ENCODE results near the gene SYNPO2. TPM values are rescaled to one million over a fixed set of nuclear protein-coding genes. Genes with fewer than 3 reads are reported as not detected.

SYNPO2 gene
- total and polyA plus RNA-seq, 10 donors: 3.6 to 72.1 (median 29.0) TPM

DNA sequence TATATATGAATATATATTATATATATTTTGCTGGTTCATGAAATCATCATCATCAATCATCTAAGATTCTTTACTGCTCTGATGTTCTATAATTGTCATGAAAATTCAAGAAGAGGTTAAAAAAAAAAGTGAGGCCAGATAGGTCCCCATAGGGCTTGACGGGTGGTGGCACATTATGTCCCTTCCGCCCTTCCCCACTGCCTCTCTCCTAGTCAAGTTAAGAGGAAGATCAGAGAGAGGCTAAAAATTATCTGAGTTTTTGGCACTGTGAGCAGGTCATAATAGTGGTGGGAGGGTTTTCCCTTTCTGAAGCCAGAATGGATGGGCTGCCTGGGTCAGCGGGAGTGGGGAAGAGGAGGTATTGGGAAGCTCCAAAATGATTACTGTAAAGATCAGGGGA is 5.4 kb downstream of the SYNPO2 start:
- Histone ChIP-seq H3K27me3 (replicated peaks in 1 of 7) (peaks cover 0 to 19% (median under 1%) of the 10 kb centered on the region in 7 donors), H3K27ac (peak overlapping the region in 4 of 8 donors; percentile 20 to 41 (median 24)), H3K4me1 (peaks cover 1 to 9% (median 4%) of the 10 kb centered on the region in 6 donors), H3K4me3 (no peak overlapping the region), H3K9me3 (no peaks in the 10 kb centered on the region), H3K36me3 (no peaks in the 10 kb centered on the region)
- 75 to 90% (median 85%) methylated on average over 3 of the region's 3 CpGs for WGBS, 5 donors
- intact Hi-C loops (cut with DNase I; ENCODE audit: low total_unique reads): no loop called here
- no peak for DNase-seq
- no peak for TF ChIP-seq POLR2A (IDR thresholded peaks at IDR 0.05)

DNA sequence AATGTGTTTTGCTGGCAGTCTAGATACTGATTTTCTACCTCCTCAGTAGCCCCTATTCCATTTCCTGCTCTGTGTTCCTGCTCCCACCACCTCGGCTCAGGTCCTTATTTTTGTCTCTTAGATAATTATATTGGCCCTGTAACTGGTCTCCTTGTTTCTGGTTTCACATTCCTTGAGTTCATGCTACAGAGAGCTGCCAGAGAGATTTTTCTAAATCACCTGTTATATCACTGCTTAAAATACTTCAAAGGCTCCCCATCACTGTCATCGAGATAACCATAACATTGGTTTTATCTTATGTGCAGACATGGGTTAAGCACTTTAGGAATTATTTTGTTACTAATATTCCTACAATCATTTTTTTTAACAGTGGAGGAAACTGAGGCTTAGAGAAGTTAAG is 9.6 kb downstream of the SYNPO2 start:
- H3K27ac ChIP-seq: no peak overlapping the region
- H3K9me3 ChIP-seq: no peaks in the 10 kb centered on the region
- intact Hi-C loops (cut with DNase I; ENCODE audit: low total_unique reads): no loop called here
- no peak for DNase-seq
- H3K36me3 ChIP-seq: no peaks in the 10 kb centered on the region
- no peaks in the 10 kb centered on the region for H3K27me3 ChIP-seq (replicated peaks in 1 of 7)
- H3K4me3 ChIP-seq: no peak overlapping the region
- TF ChIP-seq POLR2A (IDR thresholded peaks at IDR 0.05): no peak
- TF ChIP-seq, protein P1, sequence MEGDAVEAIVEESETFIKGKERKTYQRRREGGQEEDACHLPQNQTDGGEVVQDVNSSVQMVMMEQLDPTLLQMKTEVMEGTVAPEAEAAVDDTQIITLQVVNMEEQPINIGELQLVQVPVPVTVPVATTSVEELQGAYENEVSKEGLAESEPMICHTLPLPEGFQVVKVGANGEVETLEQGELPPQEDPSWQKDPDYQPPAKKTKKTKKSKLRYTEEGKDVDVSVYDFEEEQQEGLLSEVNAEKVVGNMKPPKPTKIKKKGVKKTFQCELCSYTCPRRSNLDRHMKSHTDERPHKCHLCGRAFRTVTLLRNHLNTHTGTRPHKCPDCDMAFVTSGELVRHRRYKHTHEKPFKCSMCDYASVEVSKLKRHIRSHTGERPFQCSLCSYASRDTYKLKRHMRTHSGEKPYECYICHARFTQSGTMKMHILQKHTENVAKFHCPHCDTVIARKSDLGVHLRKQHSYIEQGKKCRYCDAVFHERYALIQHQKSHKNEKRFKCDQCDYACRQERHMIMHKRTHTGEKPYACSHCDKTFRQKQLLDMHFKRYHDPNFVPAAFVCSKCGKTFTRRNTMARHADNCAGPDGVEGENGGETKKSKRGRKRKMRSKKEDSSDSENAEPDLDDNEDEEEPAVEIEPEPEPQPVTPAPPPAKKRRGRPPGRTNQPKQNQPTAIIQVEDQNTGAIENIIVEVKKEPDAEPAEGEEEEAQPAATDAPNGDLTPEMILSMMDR (IDR thresholded peaks at IDR 0.05 in 8 of 11, conservative IDR thresholded peaks at IDR 0.05 in 3 of 11): no peak
- WGBS, 5 donors: 74 to 89% (median 85%) methylated on average over 2 of the region's 2 CpGs
- H3K4me1 ChIP-seq: no peaks in the 10 kb centered on the region

DNA sequence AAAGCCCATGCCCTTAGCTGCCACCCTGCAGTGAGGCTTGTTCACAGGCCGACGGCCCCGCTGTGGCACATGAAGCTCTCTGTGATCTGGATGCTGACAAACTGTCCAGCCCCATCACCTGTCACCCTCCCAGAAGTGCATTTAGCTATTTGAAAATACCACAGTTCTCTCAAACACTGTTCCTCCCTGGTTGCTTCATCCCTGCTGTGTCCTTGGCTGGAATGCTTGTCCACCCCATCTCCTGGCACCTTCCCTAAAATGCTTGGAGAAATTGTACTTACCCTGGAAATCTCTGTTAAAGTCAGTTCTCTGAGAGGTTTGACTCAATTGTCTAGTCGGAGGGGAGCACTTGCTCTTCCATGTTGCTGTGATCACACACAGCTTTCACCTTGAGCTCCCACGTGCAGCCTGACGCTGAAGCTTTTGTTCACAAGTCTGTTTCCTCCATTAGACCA is 10.1 kb downstream of the SYNPO2 start:
- Histone ChIP-seq H3K4me1 (no peaks in the 10 kb centered on the region), H3K27me3 (replicated peaks in 1 of 7) (no peaks in the 10 kb centered on the region), H3K9me3 (no peaks in the 10 kb centered on the region), H3K4me3 (no peak overlapping the region), H3K27ac (no peak overlapping the region), H3K36me3 (no peaks in the 10 kb centered on the region)
- WGBS, 5 donors: 78 to 91% (median 86%) methylated on average over 6 of the region's 6 CpGs
- DNase-seq: no peak
- no peak for TF ChIP-seq POLR2A (IDR thresholded peaks at IDR 0.05)
- TF ChIP-seq, protein P1 (IDR thresholded peaks at IDR 0.05 in 8 of 11, conservative IDR thresholded peaks at IDR 0.05 in 3 of 11): no peak
- no peak for TF ChIP-seq POLR2AphosphoS5 (IDR thresholded peaks at IDR 0.05)
- intact Hi-C loops (cut with DNase I; ENCODE audit: low total_unique reads): no loop called here

DNA sequence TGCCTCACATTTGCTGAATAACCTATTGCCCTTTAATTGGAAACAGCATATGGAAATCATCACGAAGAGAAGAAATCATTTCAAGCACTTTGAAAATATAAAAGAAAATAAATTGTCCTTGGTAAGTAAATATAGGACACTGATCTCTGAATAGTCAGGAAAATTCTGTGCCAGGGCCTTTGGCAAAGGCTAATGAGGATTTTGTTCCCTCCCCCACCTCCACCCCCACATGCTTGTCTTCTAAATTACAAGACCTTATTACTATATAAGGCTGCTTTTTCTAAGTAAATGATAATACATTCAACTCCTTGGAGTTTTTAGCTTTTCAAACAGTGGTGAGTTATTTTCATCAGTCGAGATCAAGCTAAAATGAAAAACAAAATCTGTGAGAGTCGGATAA is 15.8 kb downstream of the SYNPO2 start:
- Histone ChIP-seq H3K36me3 (no peaks in the 10 kb centered on the region), H3K4me3 (no peak overlapping the region), H3K27ac (peak overlapping the region in 5 of 8 donors; percentile 19 to 51 (median 48)), H3K27me3 (replicated peaks in 1 of 7) (no peaks in the 10 kb centered on the region), H3K9me3 (no peaks in the 10 kb centered on the region), H3K4me1 (peaks cover 0 to 7% (median 3%) of the 10 kb centered on the region in 6 donors)
- intact Hi-C loops (cut with DNase I; ENCODE audit: low total_unique reads): no loop called here
- DNase-seq: no peak
- TF ChIP-seq POLR2AphosphoS5 (IDR thresholded peaks at IDR 0.05): no peak
- TF ChIP-seq, protein P1 (IDR thresholded peaks at IDR 0.05 in 8 of 11, conservative IDR thresholded peaks at IDR 0.05 in 3 of 11): no peak
- TF ChIP-seq POLR2A (IDR thresholded peaks at IDR 0.05): no peak
- 70 to 75% (median 73%) methylated on average over 3 of the region's 3 CpGs for WGBS, 5 donors

DNA sequence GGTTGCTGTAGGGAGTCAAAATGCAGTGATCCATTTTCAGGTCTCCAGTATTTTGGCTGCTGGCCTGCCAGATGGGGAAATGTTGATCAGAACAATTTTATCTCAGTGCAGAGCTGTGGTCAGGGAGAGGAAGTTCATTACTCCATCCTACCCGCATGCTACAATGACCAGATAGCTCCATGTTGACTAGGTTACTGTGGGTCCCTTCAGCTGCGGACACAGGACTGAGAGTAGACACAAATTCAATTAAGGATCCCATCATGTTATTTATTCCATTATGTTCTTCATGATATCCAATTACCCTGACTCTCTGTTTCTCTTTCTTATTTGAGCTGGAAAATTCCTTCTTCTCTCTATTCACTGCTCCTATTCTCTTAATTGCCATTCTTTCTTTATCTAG is 16.3 kb downstream of the SYNPO2 start:
- H3K4me1 ChIP-seq: peaks cover 0 to 7% (median 3%) of the 10 kb centered on the region in 6 donors
- no peaks in the 10 kb centered on the region for H3K27me3 ChIP-seq (replicated peaks in 1 of 7)
- DNase-seq: no peak
- peak overlapping the region in 5 of 8 donors; percentile 19 to 51 (median 48) for H3K27ac ChIP-seq
- no peaks in the 10 kb centered on the region for H3K9me3 ChIP-seq
- intact Hi-C loops (cut with DNase I; ENCODE audit: low total_unique reads): no loop called here
- WGBS, 5 donors: 32 to 63% (median 48%) methylated on average over 2 of the region's 2 CpGs
- no peak overlapping the region for H3K4me3 ChIP-seq
- no peaks in the 10 kb centered on the region for H3K36me3 ChIP-seq
- TF ChIP-seq, protein P1 (IDR thresholded peaks at IDR 0.05 in 8 of 11, conservative IDR thresholded peaks at IDR 0.05 in 3 of 11): no peak
- no peak for TF ChIP-seq POLR2AphosphoS5 (IDR thresholded peaks at IDR 0.05)
- no peak for TF ChIP-seq POLR2A (IDR thresholded peaks at IDR 0.05)
